Type B pancreatic cell (in vitro differentiated cells): ENCODE data around the gene CHRNA1. TPM values are rescaled to one million over a fixed set of nuclear protein-coding genes. Genes with fewer than 3 reads are reported as not detected.

Experiments
- DNase-seq: peaks from one replicate; pipeline ENCODE4 v3.0.0; 2021; ENCODE audit warnings: mixed read lengths; ENCODE audit not compliant: unreplicated experiment; ENCODE audit errors: extremely low spot score
- H3K27ac Mint-ChIP-seq: 2 replicates; pipeline ENCODE4 v1.8.0; 2021; ENCODE audit warnings: mild to moderate bottlenecking, mixed read lengths
- H3K27me3 Mint-ChIP-seq: 2 replicates; pipeline ENCODE4 v1.8.0; 2021; ENCODE audit warnings: mixed read lengths
- H3K36me3 Mint-ChIP-seq: 2 replicates; pipeline ENCODE4 v1.8.0; 2021; ENCODE audit warnings: mixed read lengths
- H3K4me1 Mint-ChIP-seq: one replicate; pipeline ENCODE4 v1.8.0; 2021; ENCODE audit warnings: mixed read lengths; ENCODE audit not compliant: unreplicated experiment
- H3K4me3 Mint-ChIP-seq: 2 replicates; pipeline ENCODE4 v1.8.0; 2021; ENCODE audit warnings: mild to moderate bottlenecking, mixed read lengths
- H3K9me3 Mint-ChIP-seq: 2 replicates; pipeline ENCODE4 v1.8.0; 2021; ENCODE audit warnings: mixed read lengths
- total RNA-seq: library from RNA; stranded (reverse); gene quantifications from 2 replicates; pipeline ENCODE4 v1.2.1, GENCODE V29; 2021; ENCODE audit warnings: low replicate concordance
- TF ChIP-seq, protein P1 (sequence below): fragments of 200-600 bp; sonication (generic); conservative IDR thresholded peaks from 2 replicates; pipeline ENCODE4 v1.5.0; 2021; ENCODE audit warnings: antibody characterized with exemption, mild to moderate bottlenecking

CHRNA1 gene
- total RNA-seq, 1 donor from 2014 or later, result 1.1 TPM

DNA sequence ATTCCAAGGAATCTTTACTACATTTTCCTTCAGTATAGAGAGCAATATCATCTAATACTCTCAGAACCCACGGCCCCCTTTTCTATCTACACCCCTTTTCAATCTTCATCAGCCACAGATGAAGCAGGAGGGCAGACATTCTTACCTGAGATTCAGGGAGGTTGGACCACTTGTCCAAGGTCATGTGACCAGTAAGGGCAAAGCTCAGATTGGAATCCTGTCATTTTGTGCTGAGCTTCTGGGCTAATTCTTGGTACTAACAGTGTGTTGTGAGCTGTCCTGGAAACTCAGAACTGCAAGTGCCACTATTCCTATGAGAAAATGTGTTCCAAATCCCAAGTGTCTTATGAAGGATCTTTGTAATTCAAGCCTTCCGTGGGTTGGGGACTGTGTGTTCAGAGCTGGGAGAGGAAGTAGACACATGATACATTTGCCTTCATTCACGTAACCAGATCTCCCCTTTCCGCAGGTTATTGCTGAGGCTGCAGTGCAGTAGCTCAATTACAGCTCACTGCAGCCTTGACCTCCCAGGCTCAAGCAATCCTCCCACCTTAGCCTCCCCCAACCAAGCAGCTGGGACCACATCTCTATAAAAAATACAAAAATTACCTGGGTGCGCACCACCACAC, 3.3 kb downstream of the CHRNA1 start:
- Mint-ChIP-seq H3K36me3 (no peaks in the 10 kb centered on the region), H3K4me1 (peaks cover 17% of the 10 kb centered on the region), H3K4me3 (no peak overlapping the region), H3K9me3 (no peaks in the 10 kb centered on the region), H3K27ac (no peak overlapping the region), H3K27me3 (peaks cover 3% of the 10 kb centered on the region)
- TF ChIP-seq, protein P1, sequence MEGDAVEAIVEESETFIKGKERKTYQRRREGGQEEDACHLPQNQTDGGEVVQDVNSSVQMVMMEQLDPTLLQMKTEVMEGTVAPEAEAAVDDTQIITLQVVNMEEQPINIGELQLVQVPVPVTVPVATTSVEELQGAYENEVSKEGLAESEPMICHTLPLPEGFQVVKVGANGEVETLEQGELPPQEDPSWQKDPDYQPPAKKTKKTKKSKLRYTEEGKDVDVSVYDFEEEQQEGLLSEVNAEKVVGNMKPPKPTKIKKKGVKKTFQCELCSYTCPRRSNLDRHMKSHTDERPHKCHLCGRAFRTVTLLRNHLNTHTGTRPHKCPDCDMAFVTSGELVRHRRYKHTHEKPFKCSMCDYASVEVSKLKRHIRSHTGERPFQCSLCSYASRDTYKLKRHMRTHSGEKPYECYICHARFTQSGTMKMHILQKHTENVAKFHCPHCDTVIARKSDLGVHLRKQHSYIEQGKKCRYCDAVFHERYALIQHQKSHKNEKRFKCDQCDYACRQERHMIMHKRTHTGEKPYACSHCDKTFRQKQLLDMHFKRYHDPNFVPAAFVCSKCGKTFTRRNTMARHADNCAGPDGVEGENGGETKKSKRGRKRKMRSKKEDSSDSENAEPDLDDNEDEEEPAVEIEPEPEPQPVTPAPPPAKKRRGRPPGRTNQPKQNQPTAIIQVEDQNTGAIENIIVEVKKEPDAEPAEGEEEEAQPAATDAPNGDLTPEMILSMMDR, result no peak
- no peak for DNase-seq

DNA sequence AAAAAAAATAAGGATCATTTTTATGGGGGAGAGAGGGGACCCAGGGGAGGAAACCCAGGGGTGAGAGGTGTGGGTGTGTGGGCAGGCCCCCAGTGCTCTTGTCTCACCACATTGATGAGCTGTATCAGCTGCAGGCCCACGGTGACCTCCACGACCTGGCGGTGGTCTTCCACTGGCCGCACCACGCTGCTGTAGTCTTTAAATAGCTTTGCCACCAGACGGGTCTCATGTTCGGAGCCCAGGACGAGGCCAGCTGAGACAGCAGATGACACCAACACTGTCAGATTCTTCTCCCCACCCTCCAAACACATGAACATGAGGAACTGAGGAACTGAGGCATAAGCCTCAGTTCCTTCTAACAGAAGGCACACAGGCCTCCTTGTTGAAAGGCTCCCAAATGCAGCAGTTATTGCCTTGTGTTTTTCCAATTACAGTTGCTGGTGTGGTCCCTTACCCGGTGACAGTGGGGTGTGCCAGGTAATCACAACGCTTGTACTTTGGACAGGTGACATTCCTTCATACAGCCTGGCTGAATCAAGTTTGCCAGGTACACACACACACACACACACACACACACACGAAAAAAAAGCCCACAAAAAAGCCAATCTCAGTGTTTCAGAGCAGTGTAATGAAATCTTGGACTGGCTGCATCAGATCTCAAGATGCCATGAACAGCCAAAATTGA, 4.7 kb downstream of the CHRNA1 start:
- H3K36me3 Mint-ChIP-seq, result no peaks in the 10 kb centered on the region
- no peak for DNase-seq
- H3K4me1 Mint-ChIP-seq, result peaks cover 17% of the 10 kb centered on the region
- H3K27ac Mint-ChIP-seq, result no peak overlapping the region
- TF ChIP-seq, protein P1, result no peak
- no peaks in the 10 kb centered on the region for H3K9me3 Mint-ChIP-seq
- peaks cover 3% of the 10 kb centered on the region for H3K27me3 Mint-ChIP-seq
- no peak overlapping the region for H3K4me3 Mint-ChIP-seq

DNA sequence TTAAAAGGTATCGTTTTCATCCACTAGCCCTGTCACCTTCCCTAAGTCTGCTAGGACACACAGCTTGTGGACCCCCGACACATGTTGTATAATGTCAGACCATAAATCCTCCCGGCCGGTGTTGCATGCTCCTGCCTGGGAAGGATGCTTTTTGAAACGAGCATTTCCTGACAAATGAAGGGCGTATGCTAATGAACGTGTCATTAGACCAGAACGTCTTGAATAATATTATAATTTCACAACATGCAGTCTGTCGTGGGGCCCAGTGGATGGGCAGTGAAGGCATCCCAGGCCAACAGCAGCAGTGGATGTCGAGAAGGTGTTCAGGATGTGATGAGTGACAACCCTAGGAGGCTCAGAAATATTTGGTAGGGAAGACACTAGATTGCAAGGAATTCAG, 7.5 kb downstream of the CHRNA1 start:
- peaks cover 8% of the 10 kb centered on the region for H3K4me1 Mint-ChIP-seq
- TF ChIP-seq, protein P1, result no peak
- no peak overlapping the region for H3K4me3 Mint-ChIP-seq
- peaks cover 2% of the 10 kb centered on the region for H3K27me3 Mint-ChIP-seq
- no peaks in the 10 kb centered on the region for H3K9me3 Mint-ChIP-seq
- no peak overlapping the region for H3K27ac Mint-ChIP-seq
- no peaks in the 10 kb centered on the region for H3K36me3 Mint-ChIP-seq
- DNase-seq, result no peak

DNA sequence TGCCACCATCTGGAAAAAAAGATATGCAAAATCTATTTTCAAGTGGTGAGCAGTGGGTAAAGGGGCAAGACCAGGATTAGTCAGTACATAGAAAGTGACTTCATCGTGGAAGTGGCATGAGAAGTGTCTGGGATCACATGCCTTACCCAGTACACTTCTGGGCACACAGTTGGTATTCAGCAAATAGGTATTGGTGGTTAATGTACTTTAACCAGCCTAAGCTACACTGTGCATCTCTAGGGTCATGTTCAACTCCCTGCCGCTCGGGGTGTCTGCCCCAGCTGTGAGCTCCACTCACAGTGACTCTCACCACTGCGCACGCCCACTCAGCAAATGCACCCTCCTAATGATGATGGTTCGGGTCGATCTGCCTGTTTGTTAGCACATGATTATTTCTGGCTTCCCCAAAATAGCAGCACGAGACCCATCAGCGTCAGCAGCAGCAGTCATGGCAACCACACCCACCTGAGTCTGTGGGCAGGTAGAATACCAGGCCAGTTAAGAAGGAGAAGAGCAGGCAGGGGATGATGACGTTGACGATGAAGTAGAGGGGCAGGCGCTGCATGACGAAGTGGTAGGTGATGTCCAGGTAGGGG, 11.1 kb downstream of the CHRNA1 start:
- TF ChIP-seq, protein P1, result no peak
- H3K27ac Mint-ChIP-seq, result no peak overlapping the region

DNA sequence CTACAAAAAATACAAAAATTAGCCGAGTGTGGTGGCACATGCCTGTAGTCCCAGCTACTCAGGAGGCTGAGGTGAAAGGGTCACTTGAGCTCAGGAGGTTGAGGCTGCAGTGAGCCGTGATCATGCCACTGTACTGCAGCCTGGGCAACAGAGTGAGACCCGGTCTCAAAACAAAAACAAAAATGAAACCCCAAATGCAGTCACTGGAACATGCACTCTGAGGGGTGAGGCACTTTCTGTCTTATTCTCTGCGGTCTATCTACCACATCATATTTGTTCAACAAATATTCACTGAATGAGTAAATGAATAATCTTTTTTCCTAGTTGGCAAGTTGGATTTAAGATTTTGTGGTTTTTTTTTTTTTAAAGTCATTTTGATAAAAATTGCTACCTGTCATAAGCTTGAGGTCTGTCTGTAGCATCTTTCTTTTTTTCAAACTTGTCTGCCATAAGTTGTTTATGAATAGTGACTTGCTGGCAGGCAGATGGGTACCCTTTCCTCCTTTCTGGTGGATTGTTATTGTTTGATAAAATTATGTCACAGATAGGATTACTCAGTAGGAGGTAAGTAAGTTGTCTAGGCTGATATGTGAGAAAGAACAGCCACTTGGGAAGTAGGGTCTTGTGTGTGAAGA, 11.8 kb downstream of the CHRNA1 start:
- Mint-ChIP-seq H3K9me3 (no peaks in the 10 kb centered on the region), H3K27me3 (no peaks in the 10 kb centered on the region), H3K4me1 (peaks cover 4% of the 10 kb centered on the region), H3K36me3 (no peaks in the 10 kb centered on the region), H3K4me3 (no peak overlapping the region), H3K27ac (no peak overlapping the region)
- TF ChIP-seq, protein P1, result no peak
- DNase-seq, result no peak

More for the DNA sequence above, 11.1 kb downstream of the CHRNA1 start:
- peaks cover 4% of the 10 kb centered on the region for H3K4me1 Mint-ChIP-seq
- no peak for DNase-seq
- H3K27me3 Mint-ChIP-seq, result no peaks in the 10 kb centered on the region
- H3K9me3 Mint-ChIP-seq, result no peaks in the 10 kb centered on the region
- H3K4me3 Mint-ChIP-seq, result no peak overlapping the region
- H3K36me3 Mint-ChIP-seq, result no peaks in the 10 kb centered on the region
